ENCODE results near the gene TTLL3.

Gene TTLL3

DNA sequence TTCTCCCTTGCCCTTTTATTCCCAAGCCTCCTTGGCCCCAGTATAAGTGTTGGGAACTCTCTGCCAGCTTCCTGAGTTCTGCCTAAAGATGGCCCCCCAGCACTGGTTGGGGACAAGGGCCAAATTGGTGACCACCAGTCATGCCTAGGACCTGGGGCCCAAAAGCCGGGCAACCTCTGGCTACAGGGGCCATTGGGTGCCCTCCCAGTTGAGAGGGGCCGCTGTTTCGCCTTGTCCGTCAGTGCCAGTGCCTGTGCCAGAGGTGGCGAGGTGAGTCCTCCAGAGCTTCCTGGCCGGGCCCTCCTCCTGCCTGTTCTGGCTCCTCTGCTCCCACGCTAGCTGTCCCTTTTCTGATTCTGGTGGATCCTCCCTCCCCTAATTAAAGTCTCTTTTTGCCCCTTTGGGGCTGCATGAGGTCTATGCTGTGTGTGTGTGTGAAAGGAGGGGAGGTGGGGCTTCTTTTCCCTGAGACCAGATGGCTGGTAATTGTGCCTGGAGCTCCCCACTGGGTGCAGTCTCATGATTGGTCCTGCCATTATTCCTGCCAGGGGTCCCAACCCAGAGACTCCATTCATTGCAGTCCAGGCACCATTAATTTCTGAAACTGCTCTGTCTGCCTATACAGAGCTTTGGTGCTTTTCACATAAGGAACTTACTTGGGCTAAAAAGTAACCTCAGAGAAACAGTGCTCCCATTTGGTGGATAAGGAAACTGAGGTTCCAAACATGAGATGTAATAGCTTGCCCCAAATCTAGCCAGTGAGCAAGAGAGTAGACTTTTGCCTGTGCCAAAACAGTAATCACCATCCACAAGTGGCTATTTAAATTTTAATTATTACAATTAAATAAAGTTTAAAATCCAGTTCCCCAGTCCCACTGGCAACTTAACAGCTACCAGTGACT is 3.1 kb upstream of the TTLL3 start:
- no peak overlapping the region for H3K4me3 ChIP-seq (ENCODE audit: low read length)
- DNase-seq (ENCODE audit: low read depth): no peak
- TF ChIP-seq, protein P1, sequence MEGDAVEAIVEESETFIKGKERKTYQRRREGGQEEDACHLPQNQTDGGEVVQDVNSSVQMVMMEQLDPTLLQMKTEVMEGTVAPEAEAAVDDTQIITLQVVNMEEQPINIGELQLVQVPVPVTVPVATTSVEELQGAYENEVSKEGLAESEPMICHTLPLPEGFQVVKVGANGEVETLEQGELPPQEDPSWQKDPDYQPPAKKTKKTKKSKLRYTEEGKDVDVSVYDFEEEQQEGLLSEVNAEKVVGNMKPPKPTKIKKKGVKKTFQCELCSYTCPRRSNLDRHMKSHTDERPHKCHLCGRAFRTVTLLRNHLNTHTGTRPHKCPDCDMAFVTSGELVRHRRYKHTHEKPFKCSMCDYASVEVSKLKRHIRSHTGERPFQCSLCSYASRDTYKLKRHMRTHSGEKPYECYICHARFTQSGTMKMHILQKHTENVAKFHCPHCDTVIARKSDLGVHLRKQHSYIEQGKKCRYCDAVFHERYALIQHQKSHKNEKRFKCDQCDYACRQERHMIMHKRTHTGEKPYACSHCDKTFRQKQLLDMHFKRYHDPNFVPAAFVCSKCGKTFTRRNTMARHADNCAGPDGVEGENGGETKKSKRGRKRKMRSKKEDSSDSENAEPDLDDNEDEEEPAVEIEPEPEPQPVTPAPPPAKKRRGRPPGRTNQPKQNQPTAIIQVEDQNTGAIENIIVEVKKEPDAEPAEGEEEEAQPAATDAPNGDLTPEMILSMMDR (conservative IDR thresholded peaks at IDR 0.05; ENCODE audit: low read length): no peak

DNA sequence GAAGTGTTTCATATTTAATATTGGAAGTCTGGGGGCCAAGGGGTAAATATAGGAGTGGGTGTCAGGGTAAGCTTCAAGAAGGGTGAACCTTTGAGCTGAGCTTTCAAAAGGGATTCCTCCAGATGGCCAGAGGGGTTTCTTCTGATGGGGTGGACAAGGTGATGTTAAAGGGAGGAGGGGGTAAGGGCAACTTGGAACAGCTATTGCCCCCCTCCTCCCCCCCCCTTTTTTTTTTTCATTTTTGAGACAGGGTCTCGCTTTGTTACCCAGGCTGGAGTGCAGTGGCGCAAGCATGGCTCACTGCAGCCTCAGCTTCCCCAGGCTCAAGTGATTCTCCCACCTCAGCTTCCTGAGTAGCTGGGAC is 2.1 kb upstream of the TTLL3 start:
- no peak for DNase-seq (ENCODE audit: low read depth)
- H3K4me3 ChIP-seq (ENCODE audit: low read length): no peak overlapping the region
- TF ChIP-seq, protein P1 (conservative IDR thresholded peaks at IDR 0.05; ENCODE audit: low read length): no peak

DNA sequence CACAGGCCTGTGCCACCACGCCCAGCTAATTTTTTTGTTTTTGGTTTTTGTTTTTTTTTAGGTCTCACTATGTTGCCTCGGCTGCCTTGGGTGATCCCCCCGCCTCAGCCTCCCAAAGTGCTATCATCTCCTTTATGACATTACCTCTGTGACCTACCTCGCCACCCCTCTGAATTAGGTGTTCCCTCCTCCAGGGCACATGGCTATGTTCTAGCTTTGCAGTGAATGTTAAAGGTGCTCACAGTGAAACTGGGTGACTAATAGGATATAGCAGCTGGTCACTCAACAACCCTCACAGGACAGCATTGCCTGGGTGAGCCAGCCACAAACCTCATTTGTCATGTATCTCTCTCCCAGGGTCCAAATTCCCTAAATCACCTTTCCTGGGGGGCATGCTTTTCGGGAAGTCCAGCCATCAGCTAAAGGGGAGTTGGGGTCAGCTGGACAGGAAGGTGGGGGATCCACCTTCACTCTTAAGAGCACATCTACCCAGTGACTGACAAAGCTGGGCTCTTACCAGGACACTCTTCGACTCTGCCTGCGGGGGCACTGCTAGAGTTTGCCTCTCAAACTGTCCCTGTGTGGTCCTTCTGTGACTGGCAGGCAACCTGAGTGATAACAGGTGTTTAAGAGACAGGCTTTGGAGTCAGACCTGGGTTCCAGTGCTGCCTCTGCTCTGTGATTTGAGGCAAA is 1.6 kb upstream of the TTLL3 start:
- peak; percentile 18 for DNase-seq (ENCODE audit: low read depth)

DNA sequence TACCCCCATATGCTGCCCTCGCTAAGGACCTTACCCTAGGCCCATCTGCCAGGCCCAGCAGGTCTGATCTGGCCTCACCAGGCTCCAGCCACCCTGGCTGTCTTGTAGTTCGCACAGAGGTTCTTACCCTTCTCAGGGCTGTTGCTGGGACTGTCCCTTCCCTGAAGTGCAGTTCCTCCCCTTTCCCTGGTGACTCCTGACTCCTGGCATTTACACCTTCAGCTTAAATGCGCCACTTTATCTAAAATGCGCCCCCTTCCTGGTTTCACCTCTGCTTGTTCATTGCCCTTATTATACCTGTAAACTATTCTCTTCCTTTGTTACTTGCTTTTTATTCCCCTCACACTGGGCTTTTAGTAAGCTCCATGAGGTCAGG is 835 bp upstream of the TTLL3 start:
- no peak for DNase-seq (ENCODE audit: low read depth)
- TF ChIP-seq, protein P1 (conservative IDR thresholded peaks at IDR 0.05; ENCODE audit: low read length): no peak
- H3K4me3 ChIP-seq (ENCODE audit: low read length): peak overlapping the region; percentile 69

More for the DNA sequence above, 1.6 kb upstream of the TTLL3 start:
- H3K4me3 ChIP-seq (ENCODE audit: low read length): no peak overlapping the region
- TF ChIP-seq, protein P1 (conservative IDR thresholded peaks at IDR 0.05; ENCODE audit: low read length): peak; percentile 29

DNA sequence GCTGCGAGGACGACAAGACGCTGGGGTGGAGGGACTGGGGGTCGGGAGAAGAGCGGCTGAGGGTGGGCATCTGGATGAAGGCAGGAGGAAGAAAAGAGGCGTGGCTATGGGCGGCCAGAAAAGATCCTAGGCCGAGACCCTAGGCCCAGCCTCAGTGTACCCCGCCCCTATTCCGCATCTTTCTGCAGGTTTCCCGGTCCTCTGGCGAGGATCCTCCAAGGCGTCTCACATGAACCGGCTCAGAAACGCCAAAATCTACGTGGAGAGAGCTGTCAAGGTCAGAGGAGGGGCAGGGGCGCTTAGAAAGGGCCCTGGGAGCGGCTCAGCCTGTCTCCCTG is 340 bp downstream of the TTLL3 start:
- DNase-seq (ENCODE audit: low read depth): no peak
- TF ChIP-seq, protein P1 (conservative IDR thresholded peaks at IDR 0.05; ENCODE audit: low read length): no peak
- peak overlapping the region; percentile 69 for H3K4me3 ChIP-seq (ENCODE audit: low read length)

DNA sequence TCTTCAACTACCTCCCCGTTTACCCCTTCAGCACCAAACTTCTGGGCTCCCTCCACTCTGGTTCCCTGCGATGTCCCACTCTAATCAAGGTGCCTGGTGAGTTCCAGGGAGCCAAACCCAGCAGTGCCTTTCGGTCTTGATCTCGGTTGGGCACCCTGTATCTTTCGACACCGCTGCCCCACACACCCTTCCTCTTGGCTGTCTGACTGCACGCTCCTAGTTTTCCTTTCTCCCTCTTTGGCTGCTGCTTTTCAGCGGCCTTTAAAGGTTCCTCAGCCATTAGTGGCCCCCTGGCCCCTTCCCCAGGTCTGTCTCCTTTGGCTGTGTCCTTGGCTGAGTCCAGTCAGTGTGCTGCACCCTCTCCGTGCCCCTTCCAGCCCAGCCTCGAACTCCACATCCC is 784 bp downstream of the TTLL3 start:
- TF ChIP-seq, protein P1 (conservative IDR thresholded peaks at IDR 0.05; ENCODE audit: low read length): no peak
- H3K4me3 ChIP-seq (ENCODE audit: low read length): peak overlapping the region; percentile 69
- DNase-seq (ENCODE audit: low read depth): peak; percentile 20

All from AG10803 (cell line).